Mesothelial cell of epicardium (in vitro differentiated cells): ENCODE measurements around the gene CHAF1A. TPM values are rescaled to one million over a fixed set of nuclear protein-coding genes. Genes with fewer than 3 reads are reported as not detected.

Source experiments
- DNase-seq, 2 experiments: peaks; one replicate each; pipeline ENCODE4 v3.0.0; 2021; ENCODE audit warnings: low spot score in 2 of 2; ENCODE audit not compliant: unreplicated experiment in 2 of 2
- H3K27ac Mint-ChIP-seq: 2 replicates; pipeline ENCODE4 v1.8.0; 2021; ENCODE audit warnings: mixed read lengths
- H3K27me3 Mint-ChIP-seq: 2 replicates; pipeline ENCODE4 v1.8.0; 2021; ENCODE audit warnings: low read depth, mixed read lengths
- H3K36me3 Mint-ChIP-seq: 2 replicates; pipeline ENCODE4 v1.8.0; 2021; ENCODE audit warnings: mixed read lengths
- H3K4me1 Mint-ChIP-seq: 2 replicates; pipeline ENCODE4 v1.8.0; 2021; ENCODE audit warnings: mixed read lengths
- H3K4me3 Mint-ChIP-seq: 2 replicates; pipeline ENCODE4 v1.8.0; 2021; ENCODE audit warnings: mild to moderate bottlenecking, moderate library complexity, mixed read lengths
- H3K9me3 Mint-ChIP-seq: 2 replicates; pipeline ENCODE4 v1.8.0; 2021; ENCODE audit warnings: mixed read lengths
- total RNA-seq: library from RNA; stranded (reverse); gene quantifications from 3 replicates; pipeline ENCODE4 v1.2.1, GENCODE V29; 2021
- TF ChIP-seq, protein P1 (sequence below): fragments of 200-600 bp; sonication (generic); IDR thresholded peaks from one replicate; pipeline ENCODE4 v1.5.0; 2021; ENCODE audit warnings: antibody characterized with exemption; ENCODE audit not compliant: unreplicated experiment

CHAF1A gene
- total RNA-seq, 1 donor from 2014 or later = 33.1 TPM

DNA sequence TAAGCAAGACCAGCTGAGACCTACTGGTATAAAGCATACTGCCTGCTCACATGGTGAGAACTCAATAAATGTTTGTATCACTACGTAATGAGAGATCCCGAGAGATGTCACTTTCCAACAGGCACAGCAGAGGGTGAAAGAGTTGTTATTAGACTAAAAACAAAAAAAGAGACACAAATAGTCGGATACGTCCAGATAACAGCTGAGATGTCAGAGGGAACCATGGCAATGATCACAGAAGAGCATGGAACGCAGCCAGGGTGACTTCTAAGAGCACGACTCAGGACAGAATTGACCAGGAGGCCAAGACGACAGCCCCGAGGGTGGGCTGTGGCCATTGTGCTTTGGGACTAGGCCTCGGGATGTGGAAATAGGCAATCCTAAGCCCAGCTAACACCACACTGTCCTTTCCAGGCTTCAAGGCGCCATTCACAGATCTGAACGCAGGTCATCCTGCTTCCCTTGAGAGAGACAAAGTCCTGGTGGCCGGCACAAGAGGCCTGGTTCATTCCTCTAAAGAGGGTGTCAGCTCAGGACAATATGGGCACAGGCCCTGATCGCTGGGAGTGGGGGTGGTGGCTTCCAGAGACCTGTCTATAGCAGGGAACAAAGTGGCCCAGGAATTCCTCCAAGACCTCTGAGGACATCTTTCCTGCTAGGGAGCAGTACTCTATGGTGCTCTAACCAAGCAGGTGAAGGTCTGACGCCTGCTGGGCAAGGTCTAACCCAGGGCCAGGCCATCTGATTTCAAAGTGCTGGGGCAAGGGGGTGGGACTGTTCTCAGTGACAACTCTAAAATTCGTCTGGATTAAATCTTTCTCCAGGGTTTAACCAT, 5.3 kb upstream of the CHAF1A start:
- Mint-ChIP-seq H3K4me3 (no peak overlapping the region), H3K36me3 (peaks cover 2% of the 10 kb centered on the region), H3K9me3 (no peaks in the 10 kb centered on the region), H3K4me1 (peaks cover 50% of the 10 kb centered on the region), H3K27me3 (no peaks in the 10 kb centered on the region), H3K27ac (no peak overlapping the region)
- no peak for DNase-seq
- TF ChIP-seq, protein P1, sequence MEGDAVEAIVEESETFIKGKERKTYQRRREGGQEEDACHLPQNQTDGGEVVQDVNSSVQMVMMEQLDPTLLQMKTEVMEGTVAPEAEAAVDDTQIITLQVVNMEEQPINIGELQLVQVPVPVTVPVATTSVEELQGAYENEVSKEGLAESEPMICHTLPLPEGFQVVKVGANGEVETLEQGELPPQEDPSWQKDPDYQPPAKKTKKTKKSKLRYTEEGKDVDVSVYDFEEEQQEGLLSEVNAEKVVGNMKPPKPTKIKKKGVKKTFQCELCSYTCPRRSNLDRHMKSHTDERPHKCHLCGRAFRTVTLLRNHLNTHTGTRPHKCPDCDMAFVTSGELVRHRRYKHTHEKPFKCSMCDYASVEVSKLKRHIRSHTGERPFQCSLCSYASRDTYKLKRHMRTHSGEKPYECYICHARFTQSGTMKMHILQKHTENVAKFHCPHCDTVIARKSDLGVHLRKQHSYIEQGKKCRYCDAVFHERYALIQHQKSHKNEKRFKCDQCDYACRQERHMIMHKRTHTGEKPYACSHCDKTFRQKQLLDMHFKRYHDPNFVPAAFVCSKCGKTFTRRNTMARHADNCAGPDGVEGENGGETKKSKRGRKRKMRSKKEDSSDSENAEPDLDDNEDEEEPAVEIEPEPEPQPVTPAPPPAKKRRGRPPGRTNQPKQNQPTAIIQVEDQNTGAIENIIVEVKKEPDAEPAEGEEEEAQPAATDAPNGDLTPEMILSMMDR = peak; percentile 5

DNA sequence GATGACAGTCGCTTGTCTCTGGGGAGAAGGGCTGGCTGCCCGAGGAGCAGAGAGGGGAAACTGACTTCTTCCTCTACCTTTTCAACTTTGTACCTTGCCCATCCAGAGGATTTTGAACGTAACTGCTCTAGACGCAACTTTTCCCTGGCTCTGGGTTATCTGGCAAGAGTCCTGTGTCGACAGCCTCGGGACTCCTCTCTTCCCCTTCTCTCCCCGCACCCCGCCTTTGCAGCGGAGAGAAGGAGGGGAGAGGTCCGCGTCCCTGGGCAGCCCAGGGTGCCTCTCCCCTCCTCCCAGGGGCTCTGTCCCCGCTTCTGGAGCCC, 2.7 kb upstream of the CHAF1A start:
- TF ChIP-seq, protein P1 = no peak
- Mint-ChIP-seq H3K27ac (peak overlapping the region; percentile 92), H3K4me1 (peaks cover 46% of the 10 kb centered on the region), H3K27me3 (no peaks in the 10 kb centered on the region), H3K9me3 (no peaks in the 10 kb centered on the region), H3K4me3 (peak overlapping the region; percentile 88), H3K36me3 (peaks cover 2% of the 10 kb centered on the region)
- no peak for DNase-seq

DNA sequence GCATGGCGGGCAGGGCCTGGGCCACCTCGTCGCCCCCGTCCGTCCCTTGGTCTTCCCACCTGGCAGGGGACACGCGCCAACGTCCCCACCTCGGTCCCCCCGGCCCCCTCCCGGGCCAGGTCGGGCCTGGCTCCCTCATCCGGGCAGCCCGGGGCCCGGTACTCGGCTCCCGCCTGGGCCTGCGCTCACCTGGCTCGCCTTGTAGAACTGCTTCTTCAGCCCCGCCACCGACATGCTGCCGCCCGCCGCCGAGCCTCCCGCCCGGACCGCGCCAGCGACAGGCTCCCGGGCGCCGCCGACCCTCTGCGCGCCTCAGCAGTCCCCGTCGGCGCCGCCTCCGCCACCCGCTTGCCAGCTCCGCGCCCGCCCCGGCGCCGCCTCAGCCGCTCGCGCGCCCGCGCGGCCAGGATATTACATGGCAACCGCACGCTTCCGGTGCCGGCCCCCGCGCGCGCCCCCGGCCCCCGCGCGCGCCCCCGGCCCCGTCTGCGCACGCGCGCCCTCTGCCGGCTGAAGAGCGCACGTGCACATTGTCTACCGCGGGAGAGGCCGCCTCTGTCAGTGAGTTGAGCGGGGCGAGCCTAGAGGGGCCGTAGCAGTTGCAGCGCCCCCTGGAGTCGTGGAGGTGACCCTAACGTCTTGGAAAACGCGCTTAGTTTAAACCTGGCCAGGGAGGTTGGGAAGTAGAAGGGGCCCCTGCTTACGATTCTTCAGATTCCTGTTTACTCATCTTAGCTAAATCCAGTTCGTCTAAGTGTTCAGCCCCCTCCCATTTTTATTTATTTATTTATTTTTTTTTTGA, 2.1 kb upstream of the CHAF1A start, which contains the start of gene SH3GL1:
Gene SH3GL1 (minus strand): TSS at position 413 of the 802 bp plus-strand sequence. CDS start 179 bp downstream, at position 234.
- H3K27me3 Mint-ChIP-seq = no peaks in the 10 kb centered on the region
- peaks cover 2% of the 10 kb centered on the region for H3K36me3 Mint-ChIP-seq
- peak within 1 kb of the TSS; percentile 88 for H3K4me3 Mint-ChIP-seq
- no peaks in the 10 kb centered on the region for H3K9me3 Mint-ChIP-seq
- H3K4me1 Mint-ChIP-seq = peaks cover 42% of the 10 kb centered on the region
- DNase-seq = peak; percentile 94 to 97
- TF ChIP-seq, protein P1 = peak; percentile 91
- H3K27ac Mint-ChIP-seq = peak within 1 kb of the TSS; percentile 96

DNA sequence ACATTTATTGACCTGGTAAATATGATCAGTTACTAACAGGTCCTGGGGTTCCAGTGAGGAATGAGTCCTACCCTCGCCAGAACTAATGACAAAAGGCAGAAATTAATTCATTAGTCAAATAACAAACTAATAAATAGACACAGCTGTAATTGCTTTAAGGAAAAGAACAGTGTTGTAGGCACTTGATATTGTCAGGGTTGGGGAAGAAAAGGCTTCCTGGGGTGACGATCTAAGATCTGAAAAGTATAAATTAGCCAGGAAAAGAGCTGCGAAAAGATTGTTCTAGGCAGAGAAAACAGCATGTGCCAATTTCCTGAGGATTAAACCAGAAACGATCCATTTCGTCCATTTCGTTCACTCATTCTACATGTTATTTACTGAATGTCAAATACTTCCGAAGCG, 670 bp upstream of the CHAF1A start:
- H3K36me3 Mint-ChIP-seq = peaks cover 2% of the 10 kb centered on the region
- peak overlapping the region; percentile 96 for H3K27ac Mint-ChIP-seq
- peaks cover 41% of the 10 kb centered on the region for H3K4me1 Mint-ChIP-seq
- DNase-seq = no peak
- H3K4me3 Mint-ChIP-seq = peak overlapping the region; percentile 73
- TF ChIP-seq, protein P1 = no peak
- H3K9me3 Mint-ChIP-seq = no peaks in the 10 kb centered on the region
- no peaks in the 10 kb centered on the region for H3K27me3 Mint-ChIP-seq

DNA sequence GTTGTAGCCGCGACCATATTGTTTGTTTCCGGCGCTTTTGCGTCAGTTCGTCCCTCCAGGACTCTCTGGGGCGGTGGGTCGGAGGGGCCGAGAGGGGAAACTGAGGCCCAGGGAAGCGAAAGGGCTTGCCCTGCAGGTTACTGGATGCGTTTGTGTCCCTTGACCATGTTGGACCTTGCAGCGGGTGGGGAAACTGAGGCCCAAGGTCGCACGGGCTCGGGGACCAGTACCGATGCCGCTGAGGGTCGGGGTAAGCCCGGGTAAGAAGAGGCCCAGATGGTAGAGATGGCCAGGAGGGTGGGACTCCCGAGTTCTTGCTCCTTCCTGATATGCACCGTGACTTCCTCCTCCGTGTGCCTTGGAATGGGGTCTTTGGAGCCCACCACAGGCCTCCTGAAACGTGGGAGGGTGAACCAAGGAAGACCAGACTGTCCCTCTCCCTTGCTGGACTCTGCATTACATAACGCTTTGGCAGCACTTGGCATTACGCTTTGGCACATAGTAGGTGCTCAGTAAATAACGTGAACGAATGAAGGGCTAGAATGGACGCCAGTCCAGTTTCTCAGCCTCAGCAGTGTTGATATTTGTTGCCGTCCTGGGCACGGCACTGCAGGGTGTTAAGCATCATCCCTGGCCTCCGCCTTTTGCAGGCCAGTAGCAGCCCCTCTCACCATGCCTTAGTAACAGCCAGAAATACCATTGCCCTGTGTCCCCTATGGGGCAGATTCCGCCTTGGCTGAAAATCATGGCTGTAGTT, 743 bp downstream of the CHAF1A start:
- H3K36me3 Mint-ChIP-seq = no peaks in the 10 kb centered on the region
- H3K27me3 Mint-ChIP-seq = no peaks in the 10 kb centered on the region
- peak overlapping the region; percentile 82 for H3K27ac Mint-ChIP-seq
- H3K9me3 Mint-ChIP-seq = no peaks in the 10 kb centered on the region
- H3K4me3 Mint-ChIP-seq = peak overlapping the region; percentile 73
- no peak for DNase-seq
- TF ChIP-seq, protein P1 = no peak
- peaks cover 36% of the 10 kb centered on the region for H3K4me1 Mint-ChIP-seq
